Cortex of kidney (tissue), 1 donor: Measurements from ENCODE around the gene VASP.
"Not testable (repeated sequence)": the region's sequence is repeated elsewhere in the genome, so short reads cannot be mapped to it uniquely, and the experiment has no call there.

Experiments used
- DNase-seq: peaks from one replicate; lab custom pipeline; 2025; lab: John Stamatoyannopoulos, UW

Gene VASP

GRCh38 chr19:45497791-45498190 is 9.5 kb upstream of the VASP start:
- DNase-seq = no peak

GRCh38 chr19:45498411-45499195 is 8.7 kb upstream of the VASP start, which contains the start of gene PPM1N:
Gene PPM1N (plus strand): TSS chr19:45498443. CDS start chr19:45498473, 30 bp downstream.
- DNase-seq = no peak

- DNase-seq = no peak
These were observed 7.8 kb upstream of the VASP start for GRCh38 chr19:45499196-45500180.

- no peak for DNase-seq
These were observed 6.2 kb upstream of the VASP start for GRCh38 chr19:45500918-45501729.

GRCh38 chr19:45501730-45502014 is 5.6 kb upstream of the VASP start:
- DNase-seq = no peak

- no peak for DNase-seq
These were observed 5.2 kb upstream of the VASP start for GRCh38 chr19:45502111-45502510.

- no peak for DNase-seq
These were observed 3.4 kb upstream of the VASP start for GRCh38 chr19:45503909-45504308.

GRCh38 chr19:45505151-45505995 is 1.9 kb upstream of the VASP start:
- no peak for DNase-seq

- no peak for DNase-seq
These were observed 1.4 kb upstream of the VASP start for GRCh38 chr19:45505996-45506245.

GRCh38 chr19:45506246-45506988 is 862 bp upstream of the VASP start:
- no peak for DNase-seq

- DNase-seq = no peak
These were observed 665 bp downstream of the VASP start for GRCh38 chr19:45507872-45508416.

- DNase-seq = no peak
These were observed 1.2 kb downstream of the VASP start for GRCh38 chr19:45508417-45508860.

- DNase-seq = no peak
These were observed 1.8 kb downstream of the VASP start for GRCh38 chr19:45508861-45509691.

- DNase-seq = no peak
These were observed 2.4 kb downstream of the VASP start for GRCh38 chr19:45509692-45510015.

GRCh38 chr19:45510352-45510751 is 3.1 kb downstream of the VASP start:
- not testable (repeated sequence) for DNase-seq

GRCh38 chr19:45511074-45511473 is 3.8 kb downstream of the VASP start:
- DNase-seq = no peak

- DNase-seq = no peak
These were observed 5.7 kb downstream of the VASP start for GRCh38 chr19:45512881-45513483.

- DNase-seq = no peak
These were observed 7.2 kb downstream of the VASP start for GRCh38 chr19:45514376-45515051.
